GM19238 (cell line): Measurements from ENCODE around the gene FLT4.

ENCODE experiments used
- DNase-seq: peaks from one replicate; pipeline ENCODE4 v3.0.0; 2011; ENCODE audit warnings: low spot score; ENCODE audit not compliant: insufficient read length

Gene FLT4

GRCh38 chr5:180608572-180609310, 40.7 kb downstream of the FLT4 start:
- no peak for DNase-seq

DNA sequence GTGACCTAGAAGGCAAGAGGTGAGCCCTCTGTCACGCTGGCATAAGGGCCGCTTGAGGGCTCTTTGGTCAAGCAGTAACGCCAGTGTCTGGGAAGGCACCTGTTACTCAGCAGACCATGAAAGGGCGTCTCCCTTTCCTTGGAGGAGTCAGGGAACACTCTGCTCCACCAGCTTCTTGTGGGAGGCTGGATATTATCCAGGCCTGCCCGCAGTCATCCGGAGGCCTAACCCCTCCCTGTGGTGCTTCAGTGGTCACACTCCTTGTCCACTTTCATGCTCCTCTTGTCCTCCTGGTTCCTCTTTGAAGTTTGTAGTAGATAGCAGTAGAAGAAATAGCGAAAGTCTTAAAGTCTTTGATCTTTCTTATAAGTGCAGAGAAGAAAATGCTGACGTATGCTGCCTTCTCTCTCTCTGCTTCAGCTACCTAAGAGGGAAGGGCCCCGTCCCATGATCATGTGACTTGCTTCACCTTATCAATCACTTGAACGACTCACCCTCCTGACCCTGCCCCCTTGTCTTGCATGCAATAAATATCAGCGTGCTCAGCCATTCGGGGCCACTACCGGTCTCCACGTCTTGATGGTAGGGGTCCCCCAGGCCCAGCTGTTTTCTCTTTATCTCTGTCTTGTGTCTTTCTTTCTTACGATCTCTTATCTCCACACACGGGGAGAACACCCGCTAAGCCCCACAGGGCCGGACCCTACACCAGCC, 41.4 kb downstream of the FLT4 start:
- no peak for DNase-seq

GRCh38 chr5:180606215-180606785, 43.1 kb downstream of the FLT4 start:
- DNase-seq: no peak

- DNase-seq: peak; percentile 63
These were observed 43.7 kb downstream of the FLT4 start for GRCh38 chr5:180605554-180606214.

DNA sequence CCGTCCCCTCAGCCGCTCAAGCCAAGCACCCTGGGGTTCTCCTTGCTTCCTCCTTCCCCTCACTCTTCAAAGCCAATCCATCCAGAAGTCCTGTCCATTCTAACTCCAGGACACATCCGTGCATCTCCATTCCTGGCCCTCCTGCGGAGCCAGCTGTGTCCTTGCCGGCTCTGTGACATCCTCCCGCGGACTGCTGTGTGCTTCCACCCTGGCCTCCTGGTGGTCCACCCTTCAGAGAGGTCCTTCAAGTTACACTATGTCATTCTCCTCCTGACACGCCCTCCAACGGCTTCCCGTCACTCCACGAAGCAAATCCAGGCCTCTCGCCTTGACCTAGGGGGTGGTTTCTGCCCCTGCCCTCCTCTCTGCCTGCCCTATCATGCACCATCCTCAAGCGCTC, 45.1 kb downstream of the FLT4 start:
- no peak for DNase-seq

DNA sequence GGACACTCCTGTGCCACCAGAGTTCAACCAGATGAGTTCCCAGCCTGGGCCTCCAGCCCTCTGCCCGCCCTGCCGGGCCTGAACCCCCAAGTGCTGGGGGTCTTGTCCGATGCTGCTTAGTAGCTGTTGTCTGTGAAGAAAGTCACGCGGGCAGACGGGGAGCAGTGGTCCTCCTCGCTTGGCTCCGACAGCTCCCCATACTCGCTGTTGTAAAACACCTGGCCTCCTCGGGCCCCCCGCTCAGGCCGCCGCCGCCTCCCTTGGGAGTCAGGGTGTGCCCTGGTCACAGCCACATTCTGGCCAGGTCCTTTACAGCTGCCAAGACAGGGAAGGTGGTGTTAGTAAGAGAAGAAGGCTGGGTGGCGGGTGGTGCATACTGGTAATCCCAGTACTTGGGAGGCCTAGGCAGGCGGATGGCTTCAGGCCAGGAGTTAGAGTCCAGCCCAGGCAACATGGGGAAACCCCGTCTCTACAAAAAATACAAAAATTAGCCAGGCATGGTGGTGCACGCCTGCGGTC, 46.3 kb downstream of the FLT4 start:
- no peak for DNase-seq

- no peak for DNase-seq
These were observed 46.8 kb downstream of the FLT4 start for GRCh38 chr5:180602481-180603075.

- no peak for DNase-seq
These were observed 47.6 kb downstream of the FLT4 start for GRCh38 chr5:180601591-180602480.

DNA sequence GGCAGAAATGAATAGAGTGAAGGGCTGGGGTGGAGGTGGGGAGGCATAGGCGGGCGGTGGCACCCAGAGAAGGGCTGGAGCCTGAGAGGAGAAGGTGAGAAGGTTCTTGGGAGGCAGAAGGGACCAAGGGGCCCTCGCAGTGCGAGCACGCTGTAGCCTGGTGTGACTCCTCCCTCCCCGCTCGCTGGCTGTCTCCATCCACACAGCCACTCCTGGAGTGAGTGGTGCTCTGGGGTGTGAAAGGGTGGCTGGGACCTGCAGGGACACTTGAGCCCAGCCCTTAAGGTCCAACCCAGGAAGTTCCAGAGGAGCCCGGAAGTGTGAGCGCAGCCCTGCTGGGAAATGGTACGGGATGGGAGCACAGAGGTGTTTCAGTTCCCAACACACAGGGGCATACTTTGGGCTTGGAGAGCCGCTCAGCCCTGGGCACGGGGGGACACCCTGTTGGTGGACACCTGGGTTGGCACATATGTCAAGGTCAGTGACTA, 48.8 kb downstream of the FLT4 start:
- no peak for DNase-seq

DNA sequence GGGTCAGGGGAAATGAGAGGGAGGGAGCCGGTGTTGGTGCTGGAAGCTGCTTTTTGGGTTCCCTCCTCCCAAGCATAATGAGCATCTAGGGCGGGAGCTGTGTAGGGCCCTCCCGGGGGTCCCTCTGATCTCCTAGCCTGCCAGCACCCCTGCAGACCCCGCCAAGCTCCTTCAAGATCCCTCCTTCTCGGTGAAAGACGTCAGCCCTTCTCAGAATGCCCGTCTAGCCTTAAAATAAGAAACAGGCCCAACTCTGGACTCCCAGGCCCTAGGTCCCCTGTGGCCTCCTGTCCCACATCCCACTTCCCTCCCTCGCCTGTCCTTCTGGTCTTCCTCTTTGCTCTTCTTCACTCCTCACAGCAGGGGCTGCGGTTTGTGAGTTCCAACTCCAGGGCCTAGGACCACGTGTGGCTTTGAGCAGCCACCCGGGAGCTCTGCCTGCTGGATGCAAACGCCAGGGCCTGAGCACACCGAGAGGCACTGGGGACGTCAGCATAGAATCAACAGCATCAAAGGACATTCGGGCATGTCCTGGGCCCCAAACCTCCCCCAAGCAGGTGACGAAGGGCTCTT, 49.3 kb downstream of the FLT4 start:
- DNase-seq: no peak

- no peak for DNase-seq
These were observed 49.8 kb downstream of the FLT4 start for GRCh38 chr5:180599590-180599914.

- no peak for DNase-seq
These were observed 50.4 kb downstream of the FLT4 start for GRCh38 chr5:180598797-180599589.

DNA sequence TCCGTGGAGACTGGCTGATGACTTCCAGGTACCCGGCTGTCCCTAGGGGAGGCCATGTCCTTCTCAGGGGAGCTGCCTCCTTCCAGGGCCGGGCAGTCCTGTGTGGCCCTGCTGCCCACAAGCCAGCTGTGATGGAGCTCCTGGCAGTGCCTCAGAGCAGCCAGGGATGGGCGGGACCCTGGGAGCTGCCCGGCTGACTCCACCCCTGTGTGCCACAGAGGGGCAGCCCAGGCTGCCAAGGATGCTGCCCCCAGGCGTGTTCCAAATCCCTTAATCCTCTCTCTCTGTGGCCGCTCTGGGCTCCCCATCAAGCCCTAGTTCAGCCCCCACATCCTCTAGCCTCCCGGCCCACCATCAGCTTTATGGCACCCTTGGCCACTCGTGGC, 51.1 kb downstream of the FLT4 start:
- no peak for DNase-seq

DNA sequence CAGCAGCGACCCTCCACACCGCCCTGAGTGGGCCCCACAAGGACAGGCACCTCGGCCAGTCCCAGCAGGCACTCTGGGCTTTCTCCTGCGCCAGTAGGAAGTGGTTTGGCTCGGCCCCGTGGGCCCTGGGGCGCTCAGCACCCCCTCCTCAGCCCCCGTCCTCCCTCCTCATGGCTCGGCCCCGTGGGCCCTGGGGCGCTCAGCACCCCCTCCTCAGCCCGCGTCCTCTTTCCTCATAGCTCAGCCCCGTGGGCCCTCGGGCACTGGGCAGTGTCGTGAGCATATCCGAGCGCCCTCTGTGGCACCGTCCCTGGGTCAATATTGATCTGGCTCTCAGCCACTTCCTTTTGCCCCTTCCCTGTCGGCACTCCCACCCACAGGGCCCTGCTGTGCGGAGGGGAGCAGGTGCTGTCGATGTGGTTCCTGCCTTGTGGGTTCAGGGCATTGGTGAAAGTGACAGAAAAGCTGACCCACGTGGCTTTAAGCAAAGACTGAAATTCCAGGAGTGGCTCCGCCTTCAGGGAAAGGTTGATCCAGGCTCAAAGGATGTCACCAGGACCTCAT, 52.6 kb downstream of the FLT4 start:
- no peak for DNase-seq

GRCh38 chr5:180596115-180596667, 53.2 kb downstream of the FLT4 start:
- DNase-seq: no peak

DNA sequence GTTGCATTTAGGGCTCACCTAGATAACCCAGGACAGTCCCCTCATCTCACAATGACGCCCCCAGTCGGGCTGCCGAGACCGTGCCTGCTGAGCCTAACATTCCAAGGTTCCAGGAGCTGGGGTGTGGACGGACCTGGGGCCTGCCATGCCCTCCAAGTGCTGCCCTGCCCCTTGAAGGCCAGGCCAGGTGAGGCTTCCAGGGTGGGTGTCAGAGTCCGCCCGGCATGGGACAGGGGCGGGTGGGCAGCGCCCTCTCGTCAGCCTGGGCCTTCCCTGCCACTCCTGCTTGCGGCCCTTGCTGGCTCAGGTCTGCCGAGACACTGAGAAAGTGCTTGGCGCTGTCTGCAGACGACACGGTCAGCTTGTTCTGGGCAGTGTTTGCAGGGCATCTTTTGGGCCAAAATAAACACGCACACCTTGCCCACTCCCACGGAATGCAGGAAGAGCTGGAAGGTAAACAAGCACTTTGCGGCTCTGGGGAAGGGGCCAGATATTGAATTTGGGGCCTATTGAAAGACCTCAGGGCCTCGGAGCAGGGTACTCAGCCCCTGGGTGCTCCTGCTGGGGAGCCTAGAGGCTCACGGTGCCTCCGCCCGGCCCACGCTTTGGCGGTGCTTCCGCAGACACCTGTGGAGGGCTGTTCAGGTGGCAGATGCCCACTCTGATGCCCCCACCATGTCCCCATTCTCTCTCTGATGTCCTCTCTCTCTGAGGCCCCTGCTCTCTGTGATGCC, 53.9 kb downstream of the FLT4 start:
- no peak for DNase-seq

- no peak for DNase-seq
These were observed 54.4 kb downstream of the FLT4 start for GRCh38 chr5:180595046-180595379.
